ENCODE data around the gene THAP4.

The THAP4 gene

DNA sequence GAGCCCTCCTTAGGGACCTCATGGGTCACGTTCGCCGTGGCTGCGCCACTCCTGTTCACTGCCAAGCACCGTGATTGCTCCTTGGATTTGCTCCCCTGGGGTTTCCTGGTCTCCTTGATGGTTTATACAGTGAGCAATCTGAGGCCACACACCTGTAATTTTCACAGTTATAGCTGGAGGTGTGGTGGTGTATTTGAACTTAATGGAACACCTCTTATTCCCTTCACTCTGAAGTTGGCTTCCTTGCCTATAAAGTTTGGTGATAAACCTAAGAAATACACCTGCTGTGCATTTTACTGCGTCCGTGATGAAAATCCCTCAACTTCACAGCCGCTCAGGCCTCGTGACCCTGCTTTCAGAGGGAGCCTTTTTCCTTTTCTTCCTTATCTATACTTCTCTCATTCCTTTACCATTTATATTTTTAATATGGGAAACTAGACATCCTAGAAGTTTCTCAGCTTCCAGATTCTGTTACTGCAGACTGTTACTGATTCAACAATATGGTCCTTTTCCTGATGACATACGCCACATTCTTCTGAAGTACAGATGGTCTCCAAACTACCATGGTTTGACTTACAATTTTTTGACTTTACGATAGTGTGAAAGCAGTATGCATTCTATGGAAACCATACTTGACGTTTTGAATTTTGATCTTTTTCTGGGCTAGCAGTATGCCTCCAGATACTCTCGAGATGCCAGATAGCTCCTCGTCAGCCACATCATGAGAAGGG is 9.1 kb upstream of the THAP4 start:
- DNase-seq: no peak
- TF ChIP-seq, protein P1, sequence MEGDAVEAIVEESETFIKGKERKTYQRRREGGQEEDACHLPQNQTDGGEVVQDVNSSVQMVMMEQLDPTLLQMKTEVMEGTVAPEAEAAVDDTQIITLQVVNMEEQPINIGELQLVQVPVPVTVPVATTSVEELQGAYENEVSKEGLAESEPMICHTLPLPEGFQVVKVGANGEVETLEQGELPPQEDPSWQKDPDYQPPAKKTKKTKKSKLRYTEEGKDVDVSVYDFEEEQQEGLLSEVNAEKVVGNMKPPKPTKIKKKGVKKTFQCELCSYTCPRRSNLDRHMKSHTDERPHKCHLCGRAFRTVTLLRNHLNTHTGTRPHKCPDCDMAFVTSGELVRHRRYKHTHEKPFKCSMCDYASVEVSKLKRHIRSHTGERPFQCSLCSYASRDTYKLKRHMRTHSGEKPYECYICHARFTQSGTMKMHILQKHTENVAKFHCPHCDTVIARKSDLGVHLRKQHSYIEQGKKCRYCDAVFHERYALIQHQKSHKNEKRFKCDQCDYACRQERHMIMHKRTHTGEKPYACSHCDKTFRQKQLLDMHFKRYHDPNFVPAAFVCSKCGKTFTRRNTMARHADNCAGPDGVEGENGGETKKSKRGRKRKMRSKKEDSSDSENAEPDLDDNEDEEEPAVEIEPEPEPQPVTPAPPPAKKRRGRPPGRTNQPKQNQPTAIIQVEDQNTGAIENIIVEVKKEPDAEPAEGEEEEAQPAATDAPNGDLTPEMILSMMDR (IDR thresholded peaks at IDR 0.05; ENCODE audit: low read depth, low read length, missing control alignments): no peak
- no peaks in the 10 kb centered on the region for H3K27me3 ChIP-seq (replicated peaks)
- in situ Hi-C loops (cut with HindIII; ENCODE audit: low pct_ligation_motif_present, low sequenced_read_pairs): no loop called here
- no peak overlapping the region for H3K4me3 ChIP-seq (ENCODE audit: low read depth, low read length)
- H3K36me3 ChIP-seq (replicated peaks): peaks cover 2% of the 10 kb centered on the region
- no peak overlapping the region for H3K27ac ChIP-seq

DNA sequence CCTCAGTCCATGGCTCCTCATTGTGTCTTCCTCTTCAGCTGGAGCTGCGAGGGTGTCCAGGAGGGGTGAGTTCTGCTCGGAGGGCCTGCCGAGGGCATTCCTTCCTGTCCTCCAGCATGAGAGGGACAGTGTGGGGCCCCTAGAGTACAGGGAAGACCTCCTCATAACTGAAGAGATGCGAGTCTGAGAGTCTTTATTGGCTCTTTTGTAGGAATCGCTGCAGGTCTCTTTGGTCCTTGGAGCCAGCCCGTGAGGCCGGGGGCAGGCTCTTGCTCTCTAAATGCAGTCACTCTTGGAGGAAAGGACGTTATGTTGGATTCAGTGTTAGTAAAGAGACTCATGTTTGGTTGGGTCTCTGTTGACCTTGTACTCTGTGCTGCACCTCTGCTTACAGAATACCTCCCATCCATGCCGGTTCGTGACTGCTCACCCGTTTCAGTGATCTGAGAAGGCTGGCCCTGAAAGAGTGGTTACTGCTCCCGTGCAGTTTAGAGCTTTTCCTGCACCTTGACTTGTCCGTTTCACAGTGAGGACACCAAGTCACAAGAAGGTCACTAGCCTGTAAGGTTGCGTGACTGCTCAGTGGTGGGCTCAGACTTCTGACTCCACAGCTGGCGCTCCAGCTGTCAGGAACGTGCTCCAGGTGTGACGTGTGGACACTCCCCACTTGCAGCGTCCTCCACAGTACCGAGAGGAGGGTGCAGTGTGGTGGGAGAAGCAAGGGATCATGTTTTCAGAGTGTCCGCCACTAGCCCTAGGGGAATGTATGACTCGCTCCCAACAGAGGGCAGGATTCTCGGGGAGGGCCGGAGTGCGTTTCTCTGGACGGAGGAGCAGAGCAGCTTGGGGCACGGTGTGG is 8.3 kb upstream of the THAP4 start:
- in situ Hi-C loops (cut with HindIII; ENCODE audit: low pct_ligation_motif_present, low sequenced_read_pairs): no loop called here
- Histone ChIP-seq H3K36me3 (replicated peaks) (no peaks in the 10 kb centered on the region), H3K27me3 (replicated peaks) (no peaks in the 10 kb centered on the region), H3K4me3 (ENCODE audit: low read depth, low read length) (no peak overlapping the region), H3K27ac (no peak overlapping the region)
- TF ChIP-seq, protein P1 (IDR thresholded peaks at IDR 0.05; ENCODE audit: low read depth, low read length, missing control alignments): no peak
- no peak for DNase-seq

DNA sequence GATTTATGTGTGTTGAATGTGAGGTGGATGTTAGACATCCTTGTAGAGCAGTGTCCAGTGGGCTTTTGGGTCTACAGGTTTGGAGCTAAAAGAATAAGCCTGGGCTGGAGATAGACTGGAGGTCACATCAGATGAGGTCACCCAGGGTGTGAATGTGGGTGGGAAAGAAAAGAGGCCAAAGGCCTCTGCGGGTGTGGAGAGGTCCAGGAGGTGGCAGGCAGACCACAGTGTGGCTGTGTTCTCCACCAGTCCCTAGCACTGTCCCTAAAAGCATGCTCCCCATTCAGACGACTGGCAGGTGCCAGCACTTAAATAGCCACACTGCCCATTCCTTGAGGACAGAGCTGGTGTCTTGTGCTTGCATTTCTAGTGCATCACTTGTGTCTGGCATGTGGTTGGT is 4.7 kb upstream of the THAP4 start:
- no peak for DNase-seq
- in situ Hi-C loops (cut with HindIII; ENCODE audit: low pct_ligation_motif_present, low sequenced_read_pairs): no loop called here
- TF ChIP-seq, protein P1 (IDR thresholded peaks at IDR 0.05; ENCODE audit: low read depth, low read length, missing control alignments): no peak
- H3K27ac ChIP-seq: no peak overlapping the region
- peaks cover 9% of the 10 kb centered on the region for H3K36me3 ChIP-seq (replicated peaks)
- no peak overlapping the region for H3K4me3 ChIP-seq (ENCODE audit: low read depth, low read length)
- no peaks in the 10 kb centered on the region for H3K27me3 ChIP-seq (replicated peaks)

DNA sequence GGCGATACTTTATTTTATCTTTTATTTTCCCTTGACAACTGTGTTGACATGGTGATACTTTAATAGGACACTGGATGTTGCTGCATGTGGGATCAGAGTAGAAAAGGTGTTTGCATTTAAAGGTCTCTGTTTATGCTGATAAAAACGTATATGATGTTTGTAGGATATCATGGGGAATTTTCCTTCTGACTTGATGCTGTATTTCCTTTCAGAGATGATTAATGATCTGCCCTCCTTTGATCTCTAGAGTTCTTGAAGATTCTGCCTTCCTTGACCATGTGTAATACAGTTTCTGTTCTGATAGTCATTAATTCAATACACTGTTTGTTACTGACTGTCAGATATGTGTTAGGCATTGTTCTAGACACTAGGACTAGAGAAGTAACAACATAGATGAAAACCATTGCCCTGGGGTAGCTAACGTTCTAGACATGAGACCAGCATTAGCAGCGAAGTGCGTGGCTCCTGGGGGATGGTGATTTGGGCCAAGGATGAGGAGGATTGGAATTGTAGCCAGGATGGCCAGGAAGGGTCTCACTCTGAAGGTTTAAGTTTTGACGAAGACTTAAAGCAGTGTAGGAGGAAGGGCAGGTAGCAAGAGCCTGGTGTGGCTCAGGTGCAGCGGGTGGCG is 3.3 kb upstream of the THAP4 start:
- Histone ChIP-seq H3K27me3 (replicated peaks) (no peaks in the 10 kb centered on the region), H3K27ac (no peak overlapping the region), H3K4me3 (ENCODE audit: low read depth, low read length) (no peak overlapping the region), H3K36me3 (replicated peaks) (peaks cover 9% of the 10 kb centered on the region)
- DNase-seq: no peak
- in situ Hi-C loops (cut with HindIII; ENCODE audit: low pct_ligation_motif_present, low sequenced_read_pairs): no loop called here
- TF ChIP-seq, protein P1 (IDR thresholded peaks at IDR 0.05; ENCODE audit: low read depth, low read length, missing control alignments): no peak

DNA sequence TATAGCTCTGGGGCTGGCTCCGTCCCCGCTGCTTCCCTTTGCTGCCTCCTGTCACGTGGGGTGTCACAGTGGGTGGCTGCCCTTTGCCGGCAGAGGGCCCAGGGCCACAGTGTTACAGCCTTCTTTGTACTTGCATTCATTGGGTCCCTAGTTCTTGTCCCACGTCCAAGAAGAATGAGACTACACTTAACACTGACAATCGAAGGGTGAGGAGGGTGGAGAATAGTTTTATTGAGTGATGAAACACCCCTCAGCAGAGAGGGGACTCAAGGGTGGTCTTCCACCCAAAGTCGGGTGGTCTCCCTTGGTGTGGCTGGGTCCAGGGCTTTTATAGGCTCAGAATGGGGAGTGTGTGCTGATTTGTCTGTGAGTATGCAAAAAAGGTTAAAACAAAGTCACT is 2.4 kb upstream of the THAP4 start:
- DNase-seq: no peak
- Histone ChIP-seq H3K4me3 (ENCODE audit: low read depth, low read length) (no peak overlapping the region), H3K27me3 (replicated peaks) (no peaks in the 10 kb centered on the region), H3K36me3 (replicated peaks) (peaks cover 9% of the 10 kb centered on the region), H3K27ac (no peak overlapping the region)
- in situ Hi-C loops (cut with HindIII; ENCODE audit: low pct_ligation_motif_present, low sequenced_read_pairs): no loop called here
- TF ChIP-seq, protein P1 (IDR thresholded peaks at IDR 0.05; ENCODE audit: low read depth, low read length, missing control alignments): no peak
